SK-N-SH (cell line): ENCODE results near the gene SYT1.

Source experiments
- NRF1 ChIP-seq: IDR thresholded peaks from 2 replicates; pipeline ENCODE4 v1.6.1; 2012; ENCODE audit warnings: low read depth, mild to moderate bottlenecking, low read length
- RFX5 ChIP-seq: IDR thresholded peaks from 2 replicates; pipeline ENCODE4 v1.6.1; 2012; ENCODE audit warnings: mild to moderate bottlenecking, improper control_type of control experiment, low read length
- TAF1 ChIP-seq: IDR thresholded peaks from 2 replicates; pipeline ENCODE4 v1.6.1; 2012; ENCODE audit warnings: low read depth, mild to moderate bottlenecking, low read length, moderate library complexity, borderline replicate concordance

- no peak for TF ChIP-seq RFX5
- no peak for TF ChIP-seq TAF1
- TF ChIP-seq NRF1: no peak
These were observed 372.3 kb downstream of the SYT1 start for GRCh38 chr12:79236920-79237319.
